ENCODE measurements around the gene ARFGEF2. TPM values are rescaled to one million over a fixed set of nuclear protein-coding genes. Genes with fewer than 3 reads are reported as not detected.

Gene ARFGEF2
- total and polyA plus RNA-seq, 10 of the 15 experiments (the other 5 are each of a cell fraction or from before 2014, with no cell fraction given) = 5.2 to 24.1 (median 17.7) TPM

- TF ChIP-seq RUNX3 (IDR thresholded peaks at IDR 0.05; ENCODE audit: low read length) (peak; percentile 35), ZSCAN29 (IDR thresholded peaks at IDR 0.05) (no peak)
- ChIA-PET CTCF (interaction anchor here (1.2 to 8.4 kb wide), 3 partner anchors 188 to 253 kb away, joined by 3 to 147 read pairs (median 5); no protein-coding TSS in a partner anchor), RAD21 (ENCODE audit: unreplicated experiment) (interaction anchor here (0.8 to 10.2 kb wide), 3 partner anchors 17 to 250 kb away, joined by 3 to 139 read pairs (median 3); no protein-coding TSS in a partner anchor), SMC1A (ENCODE audit: uncharacterized antibody, unreplicated experiment) (interaction anchor here (0.7 to 9.5 kb wide), 5 partner anchors 9 to 250 kb away, joined by 3 to 154 read pairs (median 5); no protein-coding TSS in a partner anchor), POLR2A (interaction anchor here (0.7 kb wide), 2 partner anchors 14 to 103 kb away, joined by 3 to 5 read pairs; no protein-coding TSS in a partner anchor)
- no peaks in the 10 kb centered on the region for H4K20me1 ChIP-seq (ENCODE audit: control insufficient read depth, insufficient read depth)
- FAIRE-seq (no peak), DNase-seq (ENCODE audit: low read depth, low spot score) (no peak), ATAC-seq (no peak)
- no peak overlapping the region for H3K4me3 ChIP-seq
- in situ Hi-C loops (cut with MboI) (loop anchor here (5.0 kb wide), 1 partner anchor 251 kb away; no protein-coding TSS in a partner anchor), intact Hi-C loops (cut with micrococcal nuclease; ENCODE audit: unreplicated experiment) (loop anchor here (10.0 kb wide), 1 partner anchor 194 kb away; no protein-coding TSS in a partner anchor)
- H3K27me3 ChIP-seq (replicated peaks in 1 of 2; ENCODE audit: control insufficient read depth in 2 of 2, insufficient read depth in 2 of 2, low read length in 1 of 2) = no peaks in the 10 kb centered on the region
- no peaks in the 10 kb centered on the region for H3K36me3 ChIP-seq (ENCODE audit: control insufficient read depth in 2 of 2, insufficient read depth in 2 of 2, low read length in 1 of 2)
- H3K79me2 ChIP-seq (ENCODE audit: control insufficient read depth, insufficient read depth, low read length) = no peaks in the 10 kb centered on the region
- H3K9me3 ChIP-seq (replicated peaks; ENCODE audit: control insufficient read depth, insufficient read depth, low read length) = peaks cover 9% of the 10 kb centered on the region; the same call in 2 of the 3 replicates
- no peak overlapping the region for H3K9ac ChIP-seq (ENCODE audit: control insufficient read depth, insufficient read depth, low read length)
- H3K4me2 ChIP-seq (ENCODE audit: control insufficient read depth, insufficient read depth) = no peak overlapping the region
- peaks cover 51% of the 10 kb centered on the region for H3K4me1 ChIP-seq (ENCODE audit: control insufficient read depth, insufficient read depth, low read length)
- 0% methylated on average over 2 of the region's 2 CpGs for WGBS (ENCODE audit: insufficient coverage, insufficient replicate concordance, low lambda C conversion rate, missing lambda C conversion rate)
- peak overlapping the region; percentile 34; the same call in 1 of the 2 replicates for H3K27ac ChIP-seq (ENCODE audit: control insufficient read depth, insufficient read depth)
- no TSS peak for BruUV-seq (replicated peaks)
- no peak overlapping the region for H2AFZ ChIP-seq (ENCODE audit: control insufficient read depth, low read depth, low read length)
Observed at GRCh38 chr20:48908656-48909319, 12.7 kb upstream of the ARFGEF2 start.

- Histone ChIP-seq H3K9me3 (replicated peaks; ENCODE audit: control insufficient read depth, insufficient read depth, low read length) (peaks cover 9% of the 10 kb centered on the region; the same call in 2 of the 3 replicates), H3K79me2 (ENCODE audit: control insufficient read depth, insufficient read depth, low read length) (no peaks in the 10 kb centered on the region), H3K27ac (ENCODE audit: control insufficient read depth, insufficient read depth) (no peak overlapping the region), H3K4me3 (no peak overlapping the region), H3K4me2 (ENCODE audit: control insufficient read depth, insufficient read depth) (no peak overlapping the region), H4K20me1 (ENCODE audit: control insufficient read depth, insufficient read depth) (no peaks in the 10 kb centered on the region), H3K9ac (ENCODE audit: control insufficient read depth, insufficient read depth, low read length) (no peak overlapping the region), H3K27me3 (replicated peaks in 1 of 2; ENCODE audit: control insufficient read depth in 2 of 2, insufficient read depth in 2 of 2, low read length in 1 of 2) (no peaks in the 10 kb centered on the region), H3K4me1 (ENCODE audit: control insufficient read depth, insufficient read depth, low read length) (peaks cover 46% of the 10 kb centered on the region), H2AFZ (ENCODE audit: control insufficient read depth, low read depth, low read length) (no peak overlapping the region), H3K36me3 (ENCODE audit: control insufficient read depth in 2 of 2, insufficient read depth in 2 of 2, low read length in 1 of 2) (no peaks in the 10 kb centered on the region)
- BruUV-seq (replicated peaks) = no TSS peak
- RAD21 ChIA-PET (ENCODE audit: unreplicated experiment) = interaction anchor here (10.2 kb wide), 1 partner anchor 252 kb away, joined by 139 read pairs; no protein-coding TSS in a partner anchor
- SMC1A ChIA-PET (ENCODE audit: uncharacterized antibody, unreplicated experiment) = interaction anchor here (1.1 to 9.5 kb wide), 7 partner anchors 12 to 289 kb away, joined by 3 to 154 read pairs (median 4); no protein-coding TSS in a partner anchor
- CTCF ChIA-PET = interaction anchor here (1.1 to 8.4 kb wide), 4 partner anchors 10 to 254 kb away, joined by 3 to 147 read pairs (median 4); no protein-coding TSS in a partner anchor
- TF ChIP-seq MEF2B (IDR thresholded peaks at IDR 0.05; ENCODE audit: partially characterized antibody, poor library complexity, severe bottlenecking) (no peak), IRF4 (IDR thresholded peaks at IDR 0.05; ENCODE audit: low read depth, low read length) (no peak), SKIL (IDR thresholded peaks at IDR 0.05; ENCODE audit: low read depth, poor library complexity, severe bottlenecking) (no peak), RUNX3 (IDR thresholded peaks at IDR 0.05; ENCODE audit: low read length) (0 out of 2 replicates have a peak, but pooled peaks have one; percentile 23), EED (IDR thresholded peaks at IDR 0.05; ENCODE audit: low read depth) (no peak)
- 3% methylated on average over 2 of the region's 2 CpGs for WGBS (ENCODE audit: insufficient coverage, insufficient replicate concordance, low lambda C conversion rate, missing lambda C conversion rate)
- intact Hi-C loops (cut with micrococcal nuclease; ENCODE audit: unreplicated experiment) = loop anchor here (10.0 kb wide), 1 partner anchor 195 kb away; no protein-coding TSS in a partner anchor
- POLR2A ChIA-PET = no interaction called here
- no peak for FAIRE-seq
- in situ Hi-C loops (cut with MboI) = loop anchor here (5.0 kb wide), 1 partner anchor 253 kb away; no protein-coding TSS in a partner anchor
- DNase-seq (ENCODE audit: low read depth, low spot score) = no peak
- no peak for ATAC-seq
Observed at GRCh38 chr20:48909910-48910309, 11.6 kb upstream of the ARFGEF2 start.
